ENCODE measurements around the gene PGAP6.
"Not testable (repeated sequence)": the region's sequence is repeated elsewhere in the genome, so short reads cannot be mapped to it uniquely, and the experiment has no call there.

PGAP6 gene

DNA sequence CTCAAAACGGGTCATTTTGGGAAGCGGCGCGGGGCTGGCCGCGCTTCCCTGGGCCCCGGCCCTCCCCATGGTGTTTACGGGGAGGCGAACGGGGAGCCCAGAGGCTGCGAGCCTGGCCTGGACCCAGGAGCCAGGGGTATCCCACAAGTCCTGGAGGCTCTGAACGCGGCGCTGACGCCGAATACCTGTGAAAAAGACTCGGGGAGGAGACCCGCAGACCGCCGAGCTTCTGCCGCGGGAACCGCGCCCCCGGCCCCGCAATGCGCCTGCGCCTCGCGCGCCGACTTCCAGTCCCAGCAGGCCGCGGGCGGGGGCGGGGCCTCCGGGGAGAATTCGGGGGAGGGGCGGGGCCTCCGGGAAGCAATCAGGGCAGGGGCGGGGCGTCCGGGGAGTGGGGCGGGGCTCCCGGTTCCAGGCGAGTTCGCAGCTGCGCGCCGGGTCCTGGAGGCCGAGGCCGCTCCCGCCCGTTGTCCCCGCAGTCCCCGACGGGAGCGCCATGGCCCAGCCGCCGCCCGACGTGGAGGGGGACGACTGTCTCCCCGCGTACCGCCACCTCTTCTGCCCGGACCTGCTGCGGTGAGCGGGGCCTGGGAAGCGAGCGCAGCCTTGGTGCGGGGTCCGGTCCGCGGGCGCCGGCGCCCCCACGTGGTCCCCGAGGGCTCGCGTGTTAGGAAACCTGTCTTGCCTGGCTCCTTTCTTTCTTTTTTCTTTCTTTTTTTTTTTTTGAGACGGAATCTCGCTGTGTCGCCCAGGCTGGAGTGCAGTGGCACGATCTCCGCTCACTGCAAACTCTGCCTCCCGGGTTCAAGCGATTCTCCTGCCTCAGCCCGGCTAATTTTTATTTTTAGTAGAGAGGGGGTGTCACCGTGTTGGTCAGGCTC, 19.9 kb upstream of the PGAP6 start, which contains the start of gene DECR2:
Gene DECR2 (plus strand): TSS at position 418 of the 881 bp plus-strand sequence. CDS start 79 bp downstream, at position 497.
- peak; percentile 100 for DNase-seq (ENCODE audit: low read depth in 2 of 2)

DNA sequence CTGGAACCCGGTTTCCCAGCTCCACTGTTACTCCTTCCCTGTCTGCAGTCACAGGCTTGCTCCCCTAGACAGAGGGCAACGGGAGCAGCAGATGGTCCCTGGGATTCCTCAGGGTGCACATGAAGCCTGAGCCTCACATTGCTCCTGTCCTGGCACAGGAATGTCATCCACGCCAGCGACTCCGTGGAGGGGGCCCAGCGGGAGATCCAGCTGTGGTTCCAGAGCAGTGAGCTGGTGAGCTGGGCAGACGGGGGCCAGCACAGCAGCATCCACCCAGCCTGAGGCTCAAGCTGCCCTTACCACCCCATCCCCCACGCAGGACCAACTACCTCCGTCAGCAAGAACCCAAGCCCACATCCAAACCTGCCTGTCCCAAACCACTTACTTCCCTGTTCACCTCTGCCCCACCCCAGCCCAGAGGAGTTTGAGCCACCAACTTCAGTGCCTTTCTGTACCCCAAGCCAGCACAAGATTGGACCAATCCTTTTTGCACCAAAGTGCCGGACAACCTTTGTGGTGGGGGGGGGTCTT, 18.3 kb upstream of the PGAP6 start:
- DNase-seq (ENCODE audit: low read depth in 2 of 2) = no peak

DNA sequence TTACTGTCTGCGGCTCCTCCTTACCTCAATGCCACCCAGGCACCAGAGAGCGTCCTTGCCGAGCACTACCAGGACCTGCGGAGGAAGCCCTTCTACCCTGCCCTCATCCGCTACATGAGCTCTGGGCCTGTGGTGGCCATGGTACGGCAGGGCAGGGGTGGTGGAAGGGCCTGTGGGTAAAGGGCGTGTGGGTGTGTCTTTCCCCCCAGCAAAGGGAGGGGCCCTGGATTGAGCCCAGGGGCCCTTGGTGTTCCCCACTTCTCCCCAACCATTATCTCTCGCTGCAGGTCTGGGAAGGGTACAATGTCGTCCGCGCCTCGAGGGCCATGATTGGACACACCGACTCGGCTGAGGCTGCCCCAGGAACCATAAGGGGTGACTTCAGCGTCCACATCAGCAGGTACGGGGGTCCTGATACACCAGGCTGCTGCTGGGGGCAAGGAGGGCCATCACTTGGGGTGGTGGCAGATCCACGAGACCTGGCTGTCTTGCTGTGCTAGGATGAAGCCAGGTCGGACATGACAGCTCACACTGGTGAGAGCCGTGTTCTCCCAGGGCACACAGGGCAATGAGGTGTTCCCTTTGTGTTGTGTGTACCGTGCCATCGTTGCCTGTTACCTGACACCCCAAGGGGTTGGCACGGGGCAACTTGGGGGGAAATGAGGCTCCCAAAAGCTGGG, 17.7 kb upstream of the PGAP6 start:
- DNase-seq (ENCODE audit: low read depth in 2 of 2) = no peak

DNA sequence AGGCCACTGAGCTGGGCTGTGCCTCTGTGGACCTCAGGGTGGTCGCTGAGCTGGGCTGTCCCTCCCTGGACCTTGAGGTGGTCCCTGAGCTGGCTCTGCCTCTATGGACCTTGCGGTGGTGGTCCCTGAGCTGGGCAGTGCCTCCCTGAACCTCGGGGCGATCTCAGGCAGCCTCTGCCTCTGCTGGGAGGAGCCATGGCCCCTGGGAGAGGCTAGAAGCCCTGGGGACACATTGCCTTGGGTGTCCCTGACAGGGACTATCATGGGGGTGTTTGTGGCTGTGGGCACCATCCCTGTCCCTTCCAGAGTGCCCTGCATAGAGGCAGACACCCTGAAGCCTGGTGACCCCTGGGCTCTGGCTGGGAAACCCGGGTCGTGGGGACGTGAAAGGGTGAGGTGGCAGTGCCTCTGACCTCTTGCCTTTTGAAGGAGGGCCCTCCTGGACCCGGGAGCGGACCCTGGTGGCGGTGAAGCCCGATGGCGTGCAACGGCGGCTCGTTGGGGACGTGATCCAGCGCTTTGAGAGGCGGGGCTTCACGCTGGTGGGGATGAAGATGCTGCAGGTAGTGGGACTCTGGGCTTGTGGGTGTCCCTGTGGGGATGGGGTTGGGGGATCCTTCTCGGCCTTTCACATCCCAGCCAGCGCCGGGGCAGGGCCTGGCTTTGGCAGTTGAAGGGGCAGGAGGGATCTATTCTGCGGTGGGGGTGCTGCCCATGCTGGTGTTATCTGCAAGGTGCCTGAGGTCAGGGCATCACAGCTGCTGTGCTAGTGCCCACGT, 17.0 kb upstream of the PGAP6 start:
- no peak for DNase-seq (ENCODE audit: low read depth in 2 of 2)

DNA sequence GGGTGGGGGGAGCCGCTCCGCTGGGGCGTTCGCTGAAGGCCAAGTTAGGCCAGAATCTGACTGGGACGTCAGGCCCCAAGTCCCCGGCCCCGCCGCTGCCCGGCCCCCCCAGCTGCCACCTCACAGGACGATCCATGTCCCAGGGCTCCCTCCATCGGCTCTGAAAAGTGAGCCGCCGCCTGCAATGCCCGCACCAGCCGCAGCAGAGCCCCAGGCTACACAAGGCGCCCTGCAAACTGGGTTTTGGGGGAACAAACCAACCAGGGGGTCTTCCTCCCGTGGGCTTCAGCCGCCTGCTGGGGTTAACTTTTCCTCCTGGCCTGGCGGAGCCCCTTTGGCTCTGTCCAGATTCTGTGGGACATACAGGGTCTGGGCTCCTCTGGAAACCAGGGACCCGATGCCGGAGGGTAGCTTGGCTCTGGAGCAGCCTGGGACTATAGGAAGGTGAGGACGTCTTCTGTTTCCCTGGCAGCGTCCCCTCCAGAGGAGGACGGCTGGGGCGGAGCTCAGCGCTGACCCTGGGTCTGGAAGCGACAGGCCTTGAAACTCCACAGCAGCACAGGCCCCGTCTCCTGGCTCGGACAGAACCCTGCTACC, 16.1 kb upstream of the PGAP6 start:
- DNase-seq (ENCODE audit: low read depth in 2 of 2) = no peak

DNA sequence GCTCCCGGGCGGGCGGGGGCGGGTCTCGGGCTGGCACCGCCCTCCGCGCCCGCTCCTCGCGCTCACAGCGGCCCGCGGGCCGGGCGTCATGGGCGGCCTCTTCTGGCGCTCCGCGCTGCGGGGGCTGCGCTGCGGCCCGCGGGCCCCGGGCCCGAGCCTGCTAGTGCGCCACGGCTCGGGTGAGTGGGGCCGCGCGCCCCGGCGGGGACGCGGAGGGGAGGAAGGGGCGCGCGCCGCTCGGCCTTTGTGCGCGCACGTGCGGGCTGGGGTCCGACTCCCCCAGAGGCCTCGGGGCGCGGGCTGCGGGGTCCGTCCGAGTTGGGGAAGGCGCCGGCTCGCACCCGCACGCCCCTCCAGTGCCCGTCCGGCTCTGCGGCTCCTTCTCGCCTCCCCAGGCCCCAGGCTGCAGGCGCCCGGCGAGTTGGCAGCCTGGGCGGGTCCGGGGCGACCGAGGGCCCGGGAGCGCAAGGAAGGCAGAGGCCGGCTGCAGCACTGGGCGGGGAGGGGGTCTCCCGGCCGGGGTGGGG, 15.4 kb upstream of the PGAP6 start, which contains the start of gene NME4:
Gene NME4 (plus strand): TSS at position 65 of the 527 bp plus-strand sequence. CDS start 24 bp downstream, at position 89.
- peak in 1 of 2 donors; percentile 35 for DNase-seq (ENCODE audit: low read depth in 2 of 2)

DNA sequence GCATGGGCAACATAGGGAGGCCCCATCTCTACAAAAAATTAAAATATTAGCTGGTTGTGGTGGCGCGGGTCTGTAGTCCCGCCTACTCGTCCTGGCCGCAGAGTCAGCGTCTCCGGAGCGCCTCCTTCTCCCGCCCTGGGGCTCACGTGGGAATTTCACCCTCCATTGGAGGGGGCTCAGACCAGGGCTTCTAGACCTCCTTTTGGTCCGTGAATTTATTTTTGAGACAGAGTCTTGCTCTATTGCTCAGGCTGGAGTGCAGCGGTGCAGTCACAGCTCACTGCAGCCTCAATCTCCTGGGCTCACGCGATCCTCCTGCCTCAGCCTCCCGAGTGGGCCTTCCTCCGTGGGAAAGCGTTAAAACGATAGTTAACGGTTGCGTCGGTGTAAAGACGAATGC, 14.8 kb upstream of the PGAP6 start:
- DNase-seq (ENCODE audit: low read depth in 2 of 2) = no peak

- no peak for DNase-seq (ENCODE audit: low read depth in 2 of 2)
These were observed 14.4 kb upstream of the PGAP6 start for GRCh38 chr16:396199-396598.

GRCh38 chr16:392450-393030, 10.8 kb upstream of the PGAP6 start:
- no peak for DNase-seq (ENCODE audit: low read depth in 2 of 2)

DNA sequence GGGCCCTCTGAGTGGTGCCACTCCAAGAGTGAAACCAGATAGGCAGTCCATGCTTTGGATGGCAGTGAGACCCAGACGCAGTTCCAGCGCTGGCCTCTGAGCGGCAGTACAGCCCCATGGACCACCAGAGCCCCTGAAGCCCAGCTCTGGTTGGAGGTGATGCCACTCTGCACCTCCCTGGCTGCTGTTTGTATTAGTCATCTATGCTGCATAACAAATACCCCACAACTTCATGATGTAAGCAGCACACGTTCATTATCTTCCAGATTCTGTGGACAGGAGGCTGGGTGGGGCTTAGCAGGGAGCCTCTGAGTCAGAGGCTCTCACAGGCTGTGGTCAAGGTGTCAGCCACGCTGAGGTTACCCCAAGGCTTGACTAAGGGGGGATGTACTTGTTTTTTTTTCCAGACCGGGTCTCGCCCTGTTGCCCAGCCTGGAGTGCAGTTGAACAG, 10.1 kb upstream of the PGAP6 start:
- DNase-seq (ENCODE audit: low read depth in 2 of 2) = peak; percentile 60 to 65

DNA sequence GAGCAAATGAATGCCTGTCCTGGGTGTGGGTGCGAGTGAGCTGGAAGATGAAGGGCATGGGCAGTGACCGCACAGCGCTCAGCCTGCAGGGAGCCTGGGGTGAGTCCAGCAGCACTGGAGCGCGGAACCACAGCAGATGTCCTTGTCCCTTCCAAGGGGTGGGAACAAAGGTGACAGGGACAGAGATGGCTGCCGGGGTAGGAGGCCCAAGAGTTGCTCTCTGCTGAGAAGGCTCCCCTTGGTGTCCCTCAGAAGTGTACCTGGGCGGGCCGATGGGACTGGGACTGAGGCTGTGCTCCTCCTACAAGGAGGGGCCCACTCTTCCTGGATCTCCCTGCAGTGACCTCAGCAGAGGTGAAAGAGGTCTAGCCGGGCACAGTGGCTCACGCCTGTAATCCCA, 7.6 kb upstream of the PGAP6 start:
- no peak for DNase-seq (ENCODE audit: low read depth in 2 of 2)

DNA sequence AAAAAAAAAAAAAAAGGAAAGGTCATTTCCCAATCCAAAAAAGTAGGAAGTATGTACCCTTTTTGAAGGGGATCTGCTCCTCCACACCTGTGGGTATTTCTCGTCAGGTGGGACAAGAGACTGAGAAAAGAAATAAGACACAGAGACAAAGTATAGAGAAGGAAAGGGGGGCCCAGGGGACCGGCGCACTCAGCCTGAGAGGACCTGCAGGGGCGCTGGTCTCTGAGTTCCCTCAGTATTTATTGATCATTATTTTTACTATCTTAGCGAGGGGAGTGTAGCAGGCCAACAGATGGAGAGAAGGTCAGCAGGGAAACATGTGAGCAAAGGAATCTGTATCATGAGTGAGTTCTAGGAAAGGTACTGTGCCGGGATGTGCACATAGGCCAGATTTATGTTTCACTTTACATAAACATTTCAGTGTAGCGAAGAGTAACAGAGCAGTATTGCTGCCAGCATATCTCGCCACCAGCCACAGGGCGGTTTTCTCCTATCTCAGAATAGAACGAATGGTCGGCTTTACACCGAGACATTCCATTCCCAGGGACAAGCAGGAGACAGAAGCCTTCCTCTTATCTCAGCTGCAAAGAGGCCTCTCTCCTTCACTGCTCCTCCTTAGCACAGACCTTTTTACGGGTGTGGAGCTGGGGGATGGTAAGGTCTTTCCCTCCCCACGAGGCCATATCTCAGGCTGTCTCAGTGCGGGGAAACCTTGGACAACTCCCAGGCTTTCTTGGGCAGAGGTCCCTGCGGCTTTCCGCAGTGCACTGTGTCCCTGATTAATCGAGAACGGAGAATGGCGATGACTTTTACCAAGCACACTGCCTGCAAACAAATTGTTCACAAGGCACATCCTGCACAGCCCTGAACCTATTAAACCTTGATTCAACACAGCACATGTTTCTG, 6.2 kb upstream of the PGAP6 start:
- DNase-seq (ENCODE audit: low read depth in 2 of 2) = not testable (repeated sequence)

DNA sequence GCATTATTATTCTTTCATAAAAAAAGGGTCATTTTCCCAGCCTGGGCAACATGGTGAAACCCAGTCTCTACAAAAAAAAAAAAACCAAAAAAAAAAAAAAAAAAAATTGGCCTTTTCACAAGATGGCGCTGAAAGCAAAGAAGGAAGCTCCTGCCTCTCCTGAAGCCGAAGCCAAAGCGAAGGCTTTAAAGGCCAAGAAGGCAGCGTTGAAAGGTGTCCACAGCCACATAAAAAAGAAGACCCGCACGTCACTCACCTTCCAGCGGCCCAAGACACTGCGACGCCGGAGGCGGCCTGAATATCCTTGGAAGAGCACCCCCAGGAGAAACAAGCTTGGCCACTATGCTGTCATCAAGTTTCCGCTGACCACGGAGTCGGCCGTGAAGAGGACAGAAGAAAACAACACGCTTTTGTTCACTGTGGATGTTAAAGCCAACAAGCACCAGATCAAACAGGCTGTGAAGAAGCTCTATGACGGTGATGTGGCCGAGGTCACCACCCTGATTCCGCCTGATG, 4.9 kb upstream of the PGAP6 start:
- DNase-seq (ENCODE audit: low read depth in 2 of 2) = no peak

GRCh38 chr16:383326-384051, 1.7 kb upstream of the PGAP6 start:
- no peak for DNase-seq (ENCODE audit: low read depth in 2 of 2)

- no peak for DNase-seq (ENCODE audit: low read depth in 2 of 2)
These were observed 578 bp downstream of the PGAP6 start for GRCh38 chr16:381012-381788.

GRCh38 chr16:380762-381011, 1.1 kb downstream of the PGAP6 start:
- DNase-seq (ENCODE audit: low read depth in 2 of 2) = no peak

- DNase-seq (ENCODE audit: low read depth in 2 of 2) = no peak
These were observed 1.6 kb downstream of the PGAP6 start for GRCh38 chr16:379961-380761.
